ENCODE measurements around the gene RREB1. TPM values are rescaled to one million over a fixed set of nuclear protein-coding genes. Genes with fewer than 3 reads are reported as not detected.

RREB1 gene
- total and polyA plus RNA-seq, 7 donors: 6.0 to 31.9 (median 20.7) TPM

DNA sequence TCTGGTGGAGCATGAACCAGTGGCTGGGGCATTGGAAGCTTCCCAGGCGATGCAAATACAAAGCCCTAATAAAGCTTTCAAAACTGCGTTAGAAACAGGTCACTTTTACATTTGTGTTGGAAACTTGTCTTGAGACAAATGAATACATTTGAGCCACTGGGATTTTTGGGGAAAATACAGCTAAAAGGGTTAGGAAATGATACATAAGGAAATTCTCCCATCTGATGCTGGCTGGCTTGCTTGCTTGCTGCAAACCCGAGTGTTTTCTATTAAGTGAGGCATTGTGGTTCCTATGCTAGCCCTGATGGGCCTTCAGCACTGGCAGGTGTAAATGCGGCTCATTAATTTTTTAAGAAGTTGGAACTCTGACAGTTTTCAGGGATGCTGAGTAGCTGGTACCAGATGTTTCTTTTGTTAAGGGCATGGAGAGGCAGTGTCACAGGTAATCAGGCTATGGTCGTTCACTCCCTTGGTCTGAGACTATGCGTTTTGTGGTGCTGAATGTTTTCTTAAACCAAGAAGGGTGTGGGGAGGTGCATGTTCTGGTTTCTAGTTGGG is 35.2 kb downstream of the RREB1 start:
- H3K4me1 ChIP-seq: peaks cover 0 to 92% (median 79%) of the 10 kb centered on the region in 4 donors
- TF ChIP-seq POLR2A (IDR thresholded peaks at IDR 0.05) (no peak), POLR2AphosphoS5 (IDR thresholded peaks at IDR 0.05) (no peak), EP300 (IDR thresholded peaks at IDR 0.05) (no peak)
- TF ChIP-seq, protein P1, sequence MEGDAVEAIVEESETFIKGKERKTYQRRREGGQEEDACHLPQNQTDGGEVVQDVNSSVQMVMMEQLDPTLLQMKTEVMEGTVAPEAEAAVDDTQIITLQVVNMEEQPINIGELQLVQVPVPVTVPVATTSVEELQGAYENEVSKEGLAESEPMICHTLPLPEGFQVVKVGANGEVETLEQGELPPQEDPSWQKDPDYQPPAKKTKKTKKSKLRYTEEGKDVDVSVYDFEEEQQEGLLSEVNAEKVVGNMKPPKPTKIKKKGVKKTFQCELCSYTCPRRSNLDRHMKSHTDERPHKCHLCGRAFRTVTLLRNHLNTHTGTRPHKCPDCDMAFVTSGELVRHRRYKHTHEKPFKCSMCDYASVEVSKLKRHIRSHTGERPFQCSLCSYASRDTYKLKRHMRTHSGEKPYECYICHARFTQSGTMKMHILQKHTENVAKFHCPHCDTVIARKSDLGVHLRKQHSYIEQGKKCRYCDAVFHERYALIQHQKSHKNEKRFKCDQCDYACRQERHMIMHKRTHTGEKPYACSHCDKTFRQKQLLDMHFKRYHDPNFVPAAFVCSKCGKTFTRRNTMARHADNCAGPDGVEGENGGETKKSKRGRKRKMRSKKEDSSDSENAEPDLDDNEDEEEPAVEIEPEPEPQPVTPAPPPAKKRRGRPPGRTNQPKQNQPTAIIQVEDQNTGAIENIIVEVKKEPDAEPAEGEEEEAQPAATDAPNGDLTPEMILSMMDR (IDR thresholded peaks at IDR 0.05): no peak
- H3K9me3 ChIP-seq: no peaks in the 10 kb centered on the region
- WGBS, 2 donors: 48 to 74% methylated on average over 6 of the region's 6 CpGs
- H3K27me3 ChIP-seq: no peaks in the 10 kb centered on the region
- no peak overlapping the region for H3K4me3 ChIP-seq
- H3K36me3 ChIP-seq: no peaks in the 10 kb centered on the region
- H3K27ac ChIP-seq: peak overlapping the region; percentile 91 to 96 (median 94)
- intact Hi-C loops (cut with DNase I): no loop called here
- DNase-seq: no peak

DNA sequence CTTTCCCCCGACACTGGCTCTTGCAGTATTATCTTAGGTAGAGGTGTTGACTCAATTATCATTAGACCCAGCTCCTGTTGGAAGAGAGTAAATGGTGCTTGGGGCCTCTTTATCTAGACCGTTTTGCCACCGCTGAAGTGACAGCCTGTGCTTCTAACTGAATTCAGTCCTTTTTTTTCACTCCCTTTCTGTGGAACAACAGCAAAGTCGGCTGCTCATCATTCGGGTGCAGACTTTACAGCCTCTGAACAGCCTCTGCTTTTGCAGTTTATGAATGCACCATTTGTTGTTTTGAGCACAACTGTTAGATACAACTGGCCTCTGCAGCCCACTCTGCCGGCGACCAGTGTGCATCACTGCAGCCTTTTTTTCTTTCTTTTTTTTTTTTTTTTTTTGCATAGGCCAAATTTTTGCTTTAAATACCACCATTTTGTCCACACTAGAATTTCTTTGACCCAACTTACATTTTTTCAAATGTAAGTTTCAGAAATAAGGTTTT is 35.8 kb downstream of the RREB1 start:
- Histone ChIP-seq H3K27me3 (no peaks in the 10 kb centered on the region), H3K4me3 (no peak overlapping the region), H3K9me3 (no peaks in the 10 kb centered on the region), H3K36me3 (no peaks in the 10 kb centered on the region), H3K27ac (peak overlapping the region; percentile 91 to 96 (median 94)), H3K4me1 (peaks cover 0 to 92% (median 79%) of the 10 kb centered on the region in 4 donors)
- DNase-seq: no peak
- intact Hi-C loops (cut with DNase I): no loop called here
- TF ChIP-seq POLR2A (IDR thresholded peaks at IDR 0.05): no peak
- no peak for TF ChIP-seq EP300 (IDR thresholded peaks at IDR 0.05)
- TF ChIP-seq, protein P1 (IDR thresholded peaks at IDR 0.05): no peak
- TF ChIP-seq POLR2AphosphoS5 (IDR thresholded peaks at IDR 0.05): no peak
- 10 to 55% methylated on average over 7 of the region's 7 CpGs for WGBS, 2 donors

DNA sequence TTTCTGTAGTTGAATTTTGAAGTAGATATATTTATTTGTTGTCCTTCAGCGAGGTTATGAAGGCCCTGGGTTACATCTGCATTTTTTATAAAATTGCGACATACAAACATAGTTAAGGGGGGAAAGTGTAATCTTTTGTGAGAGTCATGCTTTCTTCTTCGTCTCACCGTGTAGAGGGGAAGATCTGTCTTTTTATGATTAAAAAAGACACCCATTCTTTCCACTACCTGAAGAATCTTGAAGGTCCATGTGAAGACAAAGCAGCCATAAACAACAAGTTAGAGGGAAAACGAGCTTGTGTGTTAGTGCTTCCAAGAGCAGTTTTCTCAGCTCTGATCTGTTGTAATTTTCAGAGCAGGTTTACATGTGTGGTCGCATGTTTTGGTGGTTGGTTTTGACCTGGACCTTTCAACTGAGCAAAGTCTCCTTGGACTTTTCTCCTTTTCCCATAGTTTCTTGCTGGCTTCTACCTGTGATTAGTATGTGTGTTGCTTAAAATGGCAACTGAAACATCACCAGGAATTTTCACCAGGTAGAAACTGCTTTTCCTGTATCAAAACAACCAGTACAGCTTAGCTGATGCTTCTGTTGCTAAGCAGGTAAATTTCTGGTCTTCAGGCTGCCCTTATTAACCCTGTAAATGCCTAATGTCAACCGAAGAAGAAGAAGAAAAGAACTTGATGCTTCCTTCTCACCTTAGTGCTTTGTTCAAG is 37.3 kb downstream of the RREB1 start:
- H3K4me1 ChIP-seq: peaks cover 0 to 85% (median 71%) of the 10 kb centered on the region in 4 donors
- intact Hi-C loops (cut with DNase I): no loop called here
- no peak for DNase-seq

DNA sequence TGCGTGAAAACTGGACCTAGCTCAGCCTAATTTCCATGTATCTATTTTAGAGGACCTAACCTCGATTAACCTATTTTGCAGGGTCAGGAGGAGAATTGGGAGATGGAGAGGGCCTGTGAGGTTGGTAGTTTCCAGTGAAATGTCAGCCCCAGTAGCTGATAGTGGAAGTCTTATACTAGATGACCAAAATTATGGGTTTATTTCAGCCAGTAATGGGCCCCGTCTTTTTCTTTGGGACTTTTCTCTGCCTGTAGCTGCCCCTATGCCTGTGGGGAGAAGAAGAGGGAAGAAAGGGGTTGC is 37.8 kb downstream of the RREB1 start:
- Histone ChIP-seq H3K27ac (peak overlapping the region; percentile 82 to 96 (median 94)), H3K27me3 (no peaks in the 10 kb centered on the region), H3K4me1 (peaks cover 0 to 85% (median 70%) of the 10 kb centered on the region in 4 donors), H3K36me3 (no peaks in the 10 kb centered on the region), H3K9me3 (no peaks in the 10 kb centered on the region), H3K4me3 (no peak overlapping the region)
- WGBS, 2 donors: 20 to 63% methylated on average over 3 of the region's 3 CpGs
- TF ChIP-seq POLR2AphosphoS5 (IDR thresholded peaks at IDR 0.05) (no peak), EP300 (IDR thresholded peaks at IDR 0.05) (no peak), POLR2A (IDR thresholded peaks at IDR 0.05) (no peak)
- TF ChIP-seq, protein P1 (IDR thresholded peaks at IDR 0.05): no peak
- DNase-seq: no peak
- intact Hi-C loops (cut with DNase I): no loop called here

More for the DNA sequence above, 37.3 kb downstream of the RREB1 start:
- no peaks in the 10 kb centered on the region for H3K27me3 ChIP-seq
- peak overlapping the region; percentile 82 to 96 (median 94) for H3K27ac ChIP-seq
- H3K4me3 ChIP-seq: no peak overlapping the region
- TF ChIP-seq POLR2AphosphoS5 (IDR thresholded peaks at IDR 0.05) (no peak), POLR2A (IDR thresholded peaks at IDR 0.05) (no peak), EP300 (IDR thresholded peaks at IDR 0.05) (no peak)
- TF ChIP-seq, protein P1 (IDR thresholded peaks at IDR 0.05): no peak
- 28 to 54% methylated on average over 7 of the region's 7 CpGs for WGBS, 2 donors
- no peaks in the 10 kb centered on the region for H3K9me3 ChIP-seq
- H3K36me3 ChIP-seq: no peaks in the 10 kb centered on the region

All from sigmoid colon (tissue), 7 donors.